ENCODE results near the gene FOXN3.

DNA sequence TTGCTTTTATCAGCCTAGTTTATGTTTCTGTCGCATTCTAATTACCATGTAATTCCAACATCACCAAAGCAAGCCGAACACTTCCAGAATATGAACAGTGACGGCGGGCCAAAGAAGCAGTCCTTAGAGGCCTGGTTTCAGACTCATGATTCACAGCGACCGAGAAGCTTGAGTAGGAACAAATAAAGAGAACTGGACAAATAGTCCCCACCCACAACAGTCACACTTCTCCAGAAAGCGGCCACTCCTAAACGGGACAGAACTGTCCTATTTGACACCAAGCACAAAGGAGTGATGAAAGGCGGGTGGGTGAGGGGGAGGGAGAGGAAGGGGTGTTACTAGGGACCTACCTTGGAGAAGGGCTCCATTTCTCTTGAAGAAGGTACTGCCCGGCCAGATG is 136.4 kb downstream of the FOXN3 start:
- no peak for TF ChIP-seq POLR2A (IDR thresholded peaks at IDR 0.05)
- TF ChIP-seq, protein P1, sequence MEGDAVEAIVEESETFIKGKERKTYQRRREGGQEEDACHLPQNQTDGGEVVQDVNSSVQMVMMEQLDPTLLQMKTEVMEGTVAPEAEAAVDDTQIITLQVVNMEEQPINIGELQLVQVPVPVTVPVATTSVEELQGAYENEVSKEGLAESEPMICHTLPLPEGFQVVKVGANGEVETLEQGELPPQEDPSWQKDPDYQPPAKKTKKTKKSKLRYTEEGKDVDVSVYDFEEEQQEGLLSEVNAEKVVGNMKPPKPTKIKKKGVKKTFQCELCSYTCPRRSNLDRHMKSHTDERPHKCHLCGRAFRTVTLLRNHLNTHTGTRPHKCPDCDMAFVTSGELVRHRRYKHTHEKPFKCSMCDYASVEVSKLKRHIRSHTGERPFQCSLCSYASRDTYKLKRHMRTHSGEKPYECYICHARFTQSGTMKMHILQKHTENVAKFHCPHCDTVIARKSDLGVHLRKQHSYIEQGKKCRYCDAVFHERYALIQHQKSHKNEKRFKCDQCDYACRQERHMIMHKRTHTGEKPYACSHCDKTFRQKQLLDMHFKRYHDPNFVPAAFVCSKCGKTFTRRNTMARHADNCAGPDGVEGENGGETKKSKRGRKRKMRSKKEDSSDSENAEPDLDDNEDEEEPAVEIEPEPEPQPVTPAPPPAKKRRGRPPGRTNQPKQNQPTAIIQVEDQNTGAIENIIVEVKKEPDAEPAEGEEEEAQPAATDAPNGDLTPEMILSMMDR (IDR thresholded peaks at IDR 0.05): no peak
